ENCODE measurements around the gene CDH10.

The CDH10 gene

DNA sequence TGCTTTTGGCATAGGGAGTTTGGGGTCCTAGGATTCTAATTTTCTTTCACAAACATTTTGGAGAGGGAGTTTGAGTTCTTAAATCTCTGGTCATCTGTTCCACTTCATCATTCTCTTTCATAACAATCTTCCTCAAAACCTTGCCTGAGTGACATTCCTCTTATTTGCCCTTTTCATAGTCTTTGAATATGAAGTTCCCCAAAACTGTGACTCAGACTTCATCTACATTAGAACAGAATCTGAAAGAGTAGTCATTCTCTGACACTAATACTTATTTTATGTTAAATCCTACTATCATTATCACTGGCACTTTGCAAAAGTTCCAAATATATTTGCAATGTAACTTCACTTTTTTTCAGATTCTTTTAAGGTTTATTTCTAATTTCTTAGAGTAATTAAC lies 163.8 kb downstream of the CDH10 start:
- DNase-seq (ENCODE audit: low spot score): no peak

DNA sequence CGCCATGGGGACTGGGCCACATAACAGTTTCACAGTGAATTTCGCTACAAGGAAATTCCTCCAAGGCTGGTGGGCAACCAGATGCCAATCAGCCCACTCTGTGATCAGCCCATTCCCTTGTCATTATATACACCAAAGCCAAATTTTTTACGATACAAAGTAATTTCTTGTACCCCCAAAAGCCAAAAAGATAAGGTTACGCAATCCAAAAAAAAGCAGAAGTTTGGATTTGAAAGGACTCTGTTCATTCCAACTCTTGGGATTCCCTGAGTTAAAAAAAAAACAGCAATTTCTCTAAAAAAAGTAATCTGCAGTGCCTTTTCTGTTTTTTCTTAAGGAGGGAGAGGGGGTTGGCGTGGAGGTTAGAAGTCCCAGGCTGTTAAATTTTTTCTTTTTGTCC lies 166.8 kb downstream of the CDH10 start:
- DNase-seq (ENCODE audit: low spot score): no peak

GRCh38 chr5:24475101-24475500 lies 169.7 kb downstream of the CDH10 start:
- DNase-seq (ENCODE audit: low spot score): no peak

- no peak for DNase-seq (ENCODE audit: low spot score)
These were observed 170.1 kb downstream of the CDH10 start for GRCh38 chr5:24474685-24475084.

- no peak for DNase-seq (ENCODE audit: low spot score)
These were observed 172.3 kb downstream of the CDH10 start for GRCh38 chr5:24472518-24472917.

- no peak for DNase-seq (ENCODE audit: low spot score)
These were observed 200.4 kb downstream of the CDH10 start for GRCh38 chr5:24444414-24444813.

GRCh38 chr5:24439465-24439864 lies 205.3 kb downstream of the CDH10 start:
- no peak for DNase-seq (ENCODE audit: low spot score)

Data from CD4-positive, alpha-beta T cell treated with Interleukin-2 at 100 ng/mL for 4 hours (primary cell).